ENCODE data around the gene PCNA. TPM values are rescaled to one million over a fixed set of nuclear protein-coding genes. Genes with fewer than 3 reads are reported as not detected.

Gene PCNA
- total RNA-seq, 1 experiment from 2014 or later, result 273 TPM

- Histone ChIP-seq H4K20me1 (ENCODE audit: insufficient read depth) (peaks cover 30% of the 10 kb centered on the region; the same call in 1 of the 2 replicates), H3K4me3 (replicated peaks in 1 of 2; ENCODE audit: low read depth in 1 of 2, low read length in 2 of 2) (peak overlapping the region in 1 of 2 experiments; percentile 87; a peak in 1 of 4 replicates), H3K9me2 (ENCODE audit: insufficient read depth) (no peaks in the 10 kb centered on the region), H3K36me3 (ENCODE audit: control insufficient read depth in 1 of 2, insufficient read depth in 2 of 2, low read length in 2 of 2) (peaks cover 55 to 58% of the 10 kb centered on the region in 2 experiments), H3K4me2 (ENCODE audit: low read length) (peak overlapping the region; percentile 90), H3K27me3 (ENCODE audit: insufficient read depth, low read length) (no peaks in the 10 kb centered on the region), H2AFZ (ENCODE audit: low read depth, low read length, poor library complexity, severe bottlenecking) (no peak overlapping the region), H3K79me2 (ENCODE audit: insufficient read depth, low read length) (peaks cover 78% of the 10 kb centered on the region), H3K9me3 (ENCODE audit: control insufficient read depth in 1 of 2, insufficient read depth in 1 of 2, low read depth in 1 of 2, low read length in 2 of 2) (no peaks in the 10 kb centered on the region), H3K4me1 (ENCODE audit: control insufficient read depth in 1 of 2, insufficient read depth in 2 of 2, low read length in 2 of 2) (peaks cover 12 to 35% of the 10 kb centered on the region in 2 experiments), H3K27ac (ENCODE audit: low read depth, low read length) (no peak overlapping the region), H3K9ac (ENCODE audit: low read length) (0 out of 2 replicates have a peak overlapping the region, but pooled peaks have one; percentile 85)
- ChIA-PET CTCF (interaction anchor here (2.2 kb wide), 1 partner anchor 12 kb away, joined by 13 read pairs; the partner anchor contains the start of gene CDS2), RAD21 (ENCODE audit: low non-redundant PET in 1 of 2, low total read pairs in 2 of 2, uncharacterized antibody in 2 of 2, unreplicated experiment in 2 of 2) (no interaction called here), POLR2A (no interaction called here)
- intact Hi-C loops (cut with micrococcal nuclease), result no loop called here
- TF ChIP-seq ZNF274 (IDR thresholded peaks at IDR 0.05; ENCODE audit: low read depth, low read length), result no peak
- no peak for TF ChIP-seq YY1 (IDR thresholded peaks at IDR 0.05; ENCODE audit: extremely low read depth, insufficient replicate concordance, low read depth, low read length)
- no peak for TF ChIP-seq SIN3A (IDR thresholded peaks at IDR 0.05; ENCODE audit: low read depth)
- no peak for TF ChIP-seq FOSL1 (IDR thresholded peaks at IDR 0.05; ENCODE audit: low read depth)
- ATAC-seq (no peak), DNase-seq (ENCODE audit: low read depth, low spot score) (no peak)
- BruUV-seq (replicated peaks), result no TSS peak
Observed at GRCh38 chr20:5114403-5114802, 5.4 kb downstream of the PCNA start.

GRCh38 chr20:5113615-5113986 is 6.2 kb downstream of the PCNA start:
- Histone ChIP-seq H3K36me3 (ENCODE audit: control insufficient read depth in 1 of 2, insufficient read depth in 2 of 2, low read length in 2 of 2) (peaks cover 62% of the 10 kb centered on the region in 2 experiments), H4K20me1 (ENCODE audit: insufficient read depth) (peaks cover 24% of the 10 kb centered on the region; the same call in 1 of the 2 replicates), H3K4me1 (ENCODE audit: control insufficient read depth in 1 of 2, insufficient read depth in 2 of 2, low read length in 2 of 2) (peaks cover 12 to 39% of the 10 kb centered on the region in 2 experiments), H3K27ac (ENCODE audit: low read depth, low read length) (peak overlapping the region; percentile 89), H3K4me2 (ENCODE audit: low read length) (peak overlapping the region; percentile 90), H3K4me3 (replicated peaks in 1 of 2; ENCODE audit: low read depth in 1 of 2, low read length in 2 of 2) (peak overlapping the region; percentile 87 to 94), H3K9me2 (ENCODE audit: insufficient read depth) (no peaks in the 10 kb centered on the region), H3K79me2 (ENCODE audit: insufficient read depth, low read length) (peaks cover 70% of the 10 kb centered on the region), H3K27me3 (ENCODE audit: insufficient read depth, low read length) (no peaks in the 10 kb centered on the region), H3K9me3 (ENCODE audit: control insufficient read depth in 1 of 2, insufficient read depth in 1 of 2, low read depth in 1 of 2, low read length in 2 of 2) (no peaks in the 10 kb centered on the region), H2AFZ (ENCODE audit: low read depth, low read length, poor library complexity, severe bottlenecking) (no peak overlapping the region), H3K9ac (ENCODE audit: low read length) (peak overlapping the region; percentile 85)
- no peak for ATAC-seq
- intact Hi-C loops (cut with micrococcal nuclease), result no loop called here
- no peak for DNase-seq (ENCODE audit: low read depth, low spot score)
- CTCF ChIA-PET, result no interaction called here
- BruUV-seq (replicated peaks), result no TSS peak
- POLR2A ChIA-PET, result interaction anchor here (0.6 kb wide), 1 partner anchor 970 kb away, joined by 4 read pairs; no protein-coding TSS in a partner anchor
- RAD21 ChIA-PET (ENCODE audit: low non-redundant PET in 1 of 2, low total read pairs in 2 of 2, uncharacterized antibody in 2 of 2, unreplicated experiment in 2 of 2), result no interaction called here
- TF ChIP-seq SP1 (IDR thresholded peaks at IDR 0.05; ENCODE audit: low read depth) (no peak), ELF1 (IDR thresholded peaks at IDR 0.05; ENCODE audit: borderline replicate concordance, low read depth) (no peak), CBX3 (IDR thresholded peaks at IDR 0.05; ENCODE audit: low read depth) (no peak), JUND (IDR thresholded peaks at IDR 0.05) (no peak), POLR2A (IDR thresholded peaks at IDR 0.05; ENCODE audit: borderline replicate concordance, extremely low read depth, insufficient read depth, insufficient read length) (no peak), REST (IDR thresholded peaks at IDR 0.05; ENCODE audit: low read depth) (no peak), POLR2AphosphoS5 (IDR thresholded peaks at IDR 0.05; ENCODE audit: low read depth, low read length) (no peak), CTCF (IDR thresholded peaks at IDR 0.05 in 2 of 3, conservative IDR thresholded peaks at IDR 0.05 in 1 of 3; ENCODE audit: borderline replicate concordance in 1 of 3, insufficient read depth in 1 of 3, low read depth in 2 of 3, low read length in 2 of 3) (no peak), ATF3 (IDR thresholded peaks at IDR 0.05) (no peak)
